HG03457 (cell line): ENCODE data around the gene HDGFL1.

ENCODE experiments used
- ATAC-seq: cut with Tn5 transposase; IDR thresholded peaks from one replicate; pipeline ENCODE4 v1.9.1; 2021; ENCODE audit warnings: moderate number of reproducible peaks; ENCODE audit not compliant: unreplicated experiment

HDGFL1 gene

DNA sequence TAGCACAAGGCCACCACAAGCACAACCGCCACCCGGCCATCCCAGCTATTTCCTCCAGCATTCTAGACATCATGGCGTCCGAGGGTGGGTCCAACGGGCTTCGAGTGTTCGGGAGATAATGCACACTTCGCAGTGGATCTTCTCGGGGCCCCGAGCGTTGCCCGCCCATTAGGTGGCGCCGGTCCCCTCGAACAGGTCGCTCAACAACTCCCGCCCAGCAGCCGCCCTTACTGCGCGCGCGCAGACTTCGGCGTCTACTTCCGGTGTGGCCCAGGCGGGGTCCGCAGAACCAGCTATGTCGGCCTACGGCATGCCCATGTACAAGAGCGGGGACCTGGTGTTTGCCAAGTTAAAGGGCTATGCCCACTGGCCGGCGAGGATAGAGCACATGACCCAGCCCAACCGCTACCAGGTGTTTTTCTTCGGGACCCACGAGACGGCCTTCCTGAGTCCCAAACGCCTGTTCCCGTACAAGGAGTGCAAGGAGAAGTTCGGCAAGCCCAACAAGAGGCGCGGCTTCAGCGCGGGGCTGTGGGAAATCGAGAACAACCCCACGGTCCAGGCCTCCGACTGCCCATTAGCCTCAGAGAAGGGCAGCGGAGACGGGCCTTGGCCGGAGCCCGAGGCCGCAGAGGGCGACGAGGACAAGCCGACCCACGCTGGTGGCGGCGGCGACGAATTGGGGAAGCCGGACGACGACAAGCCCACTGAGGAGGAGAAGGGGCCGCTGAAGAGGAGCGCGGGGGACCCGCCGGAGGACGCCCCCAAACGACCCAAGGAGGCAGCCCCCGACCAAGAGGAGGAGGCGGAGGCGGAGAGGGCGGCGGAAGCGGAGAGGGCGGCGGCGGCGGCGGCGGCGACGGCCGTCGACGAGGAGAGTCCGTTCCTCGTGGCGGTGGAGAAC lies at the start of gene HDGFL1:
TSS of gene HDGFL1 (plus strand) at position 286 of the 904 bp plus-strand sequence. CDS start at position 296, 10 bp downstream.
- ATAC-seq, result no peak

DNA sequence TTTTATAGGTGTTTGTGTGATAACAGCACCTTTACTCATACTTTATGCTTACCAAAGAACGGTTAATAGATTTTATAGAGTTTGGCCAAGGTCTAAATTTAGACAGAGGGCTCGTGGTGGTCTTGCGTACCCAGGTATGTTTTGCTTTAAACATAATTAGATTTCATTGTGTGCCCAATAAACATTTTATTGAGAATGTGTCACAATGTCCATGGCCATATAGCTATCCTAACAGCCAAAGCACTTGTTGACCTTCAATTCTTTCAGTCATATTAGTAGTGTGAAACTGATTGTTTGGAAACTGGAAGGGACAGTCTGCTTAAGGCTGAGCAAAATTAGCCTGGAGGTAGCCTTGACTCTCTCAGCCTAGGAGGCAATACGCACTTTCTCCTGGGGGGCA lies 48.3 kb upstream of the HDGFL1 start:
- ATAC-seq, result no peak

DNA sequence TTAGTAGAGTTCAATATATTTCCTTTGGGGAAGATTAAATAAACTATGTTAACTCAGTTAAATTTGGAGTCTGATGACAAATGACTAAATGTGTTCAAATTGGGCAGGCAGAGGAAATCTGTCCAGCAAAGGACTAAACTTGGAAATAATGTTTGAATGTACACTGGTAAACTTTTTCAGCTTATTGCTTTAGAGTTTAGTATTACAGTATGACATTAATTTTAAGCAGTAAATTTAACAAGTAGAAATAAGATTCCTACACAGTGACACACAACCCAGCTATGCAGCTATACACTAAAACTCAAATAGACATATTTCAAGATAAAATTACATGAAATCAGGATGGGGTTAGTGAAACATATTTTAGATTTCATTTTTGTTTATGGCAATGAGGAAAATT lies 42.6 kb upstream of the HDGFL1 start:
- ATAC-seq, result no peak

DNA sequence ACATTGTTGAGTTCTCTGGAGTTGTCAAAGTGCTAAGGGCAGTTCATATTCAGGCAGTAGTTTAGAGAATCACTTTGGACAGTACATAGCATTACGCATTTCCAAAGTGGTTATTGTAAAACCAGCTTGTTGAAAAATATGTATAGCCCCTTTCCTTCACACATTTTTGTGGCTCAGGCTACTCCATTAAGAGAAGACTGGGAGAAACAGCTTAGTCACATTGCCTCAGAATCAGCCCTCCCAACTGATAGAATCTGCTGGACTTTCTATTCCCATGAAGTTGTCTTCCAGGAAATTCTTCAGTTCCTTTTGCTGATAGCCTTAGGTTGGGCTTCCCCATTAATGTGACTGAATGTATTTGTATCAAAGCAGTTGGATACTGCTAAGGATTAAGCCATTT lies 39.5 kb upstream of the HDGFL1 start:
- no peak for ATAC-seq

DNA sequence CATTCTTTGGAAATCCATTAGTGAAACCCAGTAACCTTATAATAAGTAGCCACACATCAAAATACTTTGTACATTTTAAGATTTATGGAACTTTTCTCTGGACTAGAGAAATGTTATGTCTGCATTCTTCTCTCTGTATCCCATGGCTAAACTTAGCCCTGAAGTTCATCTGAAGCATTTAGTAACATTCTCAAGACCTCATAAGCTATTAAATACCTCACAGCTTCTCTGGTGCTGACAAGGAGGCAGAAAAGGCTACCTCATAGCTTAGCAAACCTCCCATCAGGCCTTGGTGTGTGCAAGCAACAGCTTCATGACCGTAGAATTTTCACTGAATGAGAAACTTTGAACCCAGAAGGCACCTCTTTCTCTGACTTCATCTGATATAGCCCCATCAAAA lies 38.9 kb upstream of the HDGFL1 start:
- ATAC-seq, result no peak

DNA sequence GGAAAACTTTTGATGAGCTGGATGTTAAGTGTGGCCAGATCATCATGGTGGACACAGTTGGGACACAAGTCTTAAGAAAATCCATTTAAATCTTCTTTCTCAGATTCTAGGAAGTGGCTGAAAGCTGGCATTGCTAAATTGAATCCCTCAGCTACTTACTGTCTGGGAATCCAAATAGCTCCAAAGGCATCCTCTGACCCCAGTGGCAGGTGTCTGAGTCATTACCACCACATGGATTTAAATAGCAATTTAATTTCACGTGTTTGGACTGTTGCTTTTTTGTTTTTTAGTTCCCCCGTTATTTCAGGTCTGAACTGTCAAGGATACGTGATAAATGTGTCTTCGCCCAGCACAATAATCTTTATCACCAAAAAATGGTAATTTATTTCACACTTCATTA lies 33.2 kb upstream of the HDGFL1 start:
- no peak for ATAC-seq

DNA sequence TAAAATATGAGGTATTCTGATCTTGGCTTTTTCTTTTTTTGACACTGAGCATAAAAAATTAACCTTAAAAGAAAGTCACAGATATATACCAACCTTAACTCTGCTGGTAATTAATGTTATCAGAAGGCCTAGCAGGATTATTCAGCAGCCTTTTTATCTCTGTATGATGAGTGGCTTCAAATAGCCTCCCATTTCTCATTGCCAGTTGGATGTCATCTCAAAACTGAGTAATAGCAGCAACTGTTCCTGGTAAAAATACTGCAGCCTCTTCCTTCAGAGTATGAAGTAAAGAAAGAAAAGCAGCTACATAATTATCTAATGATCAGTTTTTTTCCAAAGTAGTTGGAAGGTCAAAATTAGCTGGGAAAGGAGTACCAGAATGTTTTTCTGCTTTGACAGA lies 24.9 kb upstream of the HDGFL1 start:
- no peak for ATAC-seq

DNA sequence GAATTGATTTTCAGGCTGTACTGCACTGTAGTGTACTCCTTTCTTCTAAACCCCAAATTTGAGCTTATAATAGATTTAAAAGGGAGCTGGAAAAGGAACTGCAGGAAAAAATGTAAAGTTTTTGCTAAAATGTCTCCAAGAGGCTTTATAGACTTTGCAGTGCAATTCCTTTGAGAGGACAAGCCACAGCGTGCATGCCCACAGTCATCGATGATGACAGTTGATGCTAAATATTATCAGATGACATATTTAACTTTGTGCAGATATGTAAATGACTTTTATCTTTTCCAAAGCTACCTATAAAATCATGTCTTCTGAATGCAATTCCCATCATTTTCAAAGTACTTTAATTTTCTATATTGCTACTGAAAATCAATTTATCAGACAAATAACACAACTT lies 24.3 kb upstream of the HDGFL1 start:
- no peak for ATAC-seq

DNA sequence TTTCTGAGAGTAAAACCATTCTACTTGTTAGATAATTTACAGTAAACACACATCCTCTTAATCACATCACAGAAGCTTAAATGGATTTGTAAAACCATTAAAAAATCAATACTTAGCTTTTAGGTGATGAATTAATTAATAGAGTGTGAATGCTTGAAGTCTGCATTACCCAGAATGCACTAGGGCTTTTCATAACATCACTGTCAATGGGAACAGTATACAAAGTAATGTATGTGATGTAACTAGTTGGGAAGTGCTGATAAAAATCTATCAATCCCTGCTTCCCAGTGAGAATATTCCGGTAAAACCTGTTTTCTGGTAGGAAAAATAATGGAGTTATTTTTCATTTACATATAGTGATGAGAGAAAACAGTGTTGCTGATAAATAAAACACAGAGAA lies 23.1 kb upstream of the HDGFL1 start:
- ATAC-seq, result no peak

DNA sequence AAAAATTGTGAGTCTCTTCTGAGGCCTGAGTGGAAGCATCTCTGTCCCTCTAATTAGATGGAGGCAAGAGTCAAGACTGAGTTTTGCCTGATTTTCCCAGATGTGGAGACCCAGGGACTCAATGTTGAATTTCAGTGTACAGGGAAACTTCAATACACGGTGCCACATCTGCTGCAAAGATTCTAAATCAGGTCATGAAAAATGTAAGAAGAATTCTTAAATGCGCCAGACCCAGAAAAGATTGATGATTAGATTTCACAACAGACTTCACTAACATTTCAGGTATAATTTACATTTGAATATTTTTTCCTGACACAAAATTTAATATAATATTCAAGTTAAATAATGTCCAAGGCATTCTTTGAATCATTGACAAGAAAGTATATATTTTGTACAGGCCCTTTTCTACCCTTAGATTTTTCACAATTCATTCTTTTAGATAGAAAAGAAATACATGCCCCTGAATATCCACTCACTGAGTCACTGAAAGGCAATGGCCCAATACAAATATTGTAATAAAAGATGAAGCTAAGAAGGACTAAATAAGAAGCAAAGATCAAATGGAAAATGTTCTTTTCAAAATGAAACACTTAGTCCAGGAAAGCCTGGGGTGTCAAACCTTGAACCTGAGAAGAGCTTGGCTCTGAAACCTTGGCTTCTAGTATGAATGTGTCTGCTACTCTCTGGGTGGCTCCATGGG lies 18.2 kb upstream of the HDGFL1 start:
- ATAC-seq, result no peak

DNA sequence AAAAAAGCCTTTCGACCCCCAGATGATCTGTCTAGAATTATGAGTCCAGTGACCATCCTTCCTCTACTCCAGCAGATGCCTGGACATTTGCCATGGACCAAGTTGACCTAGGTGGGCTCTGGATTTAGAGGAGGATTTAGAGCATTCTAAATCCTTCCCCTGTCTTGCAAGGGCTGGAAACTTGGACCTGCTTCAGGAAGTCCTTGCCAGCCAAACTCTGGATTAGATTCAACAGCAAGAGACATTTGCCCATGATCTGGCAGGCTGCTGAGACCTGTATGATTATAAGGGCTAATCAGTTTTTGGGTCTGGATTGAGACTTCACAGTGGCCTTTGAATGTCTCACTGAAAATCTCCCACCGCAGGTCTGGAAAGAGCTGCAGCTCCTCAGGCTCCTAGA lies 13.1 kb upstream of the HDGFL1 start:
- no peak for ATAC-seq

DNA sequence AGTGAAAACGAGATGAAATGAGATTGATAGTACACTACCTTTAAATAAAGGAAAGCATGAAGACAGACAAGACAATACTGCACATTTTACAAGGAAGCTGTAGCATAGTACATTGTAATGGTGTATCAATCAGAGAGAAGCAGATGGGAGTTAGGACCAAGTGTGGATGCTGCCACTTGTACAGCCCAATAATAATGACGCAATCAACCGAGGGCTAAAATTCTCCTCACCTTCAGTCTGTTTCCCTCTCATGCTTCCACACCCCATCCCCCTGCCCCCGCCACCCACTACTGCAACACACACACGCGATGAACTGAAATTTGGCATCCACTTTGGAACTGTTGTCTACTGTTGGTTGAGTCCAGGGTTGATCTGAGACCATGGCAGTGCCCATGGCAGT lies 12.4 kb upstream of the HDGFL1 start:
- no peak for ATAC-seq

DNA sequence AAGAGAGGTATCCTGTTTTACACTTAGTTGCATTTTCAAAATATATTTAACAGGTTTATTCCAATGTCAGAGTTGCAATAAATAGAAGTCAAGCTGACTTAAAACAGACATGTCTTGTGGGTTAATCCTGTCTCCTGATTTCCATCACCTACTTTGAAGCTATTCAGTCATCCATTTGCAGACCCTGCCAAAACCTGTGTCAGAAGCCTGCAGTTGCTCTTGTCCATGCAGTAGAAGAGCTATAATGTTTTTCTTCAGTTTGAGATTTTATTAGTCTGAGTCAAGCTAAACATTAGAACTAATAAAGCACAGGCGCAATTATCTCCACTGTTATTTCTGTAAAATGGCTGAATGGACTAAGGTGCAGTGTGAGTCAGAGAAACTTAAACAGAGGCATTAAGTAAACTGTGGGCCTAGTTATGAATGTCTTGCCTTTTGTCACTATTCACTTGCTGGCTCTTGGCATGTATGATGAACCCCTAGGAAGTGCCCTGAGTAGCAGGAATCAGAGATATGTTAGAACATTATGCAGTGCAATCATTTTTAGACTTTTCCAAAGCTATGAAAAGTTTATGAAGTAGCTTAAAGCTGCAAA lies 11.0 kb upstream of the HDGFL1 start:
- no peak for ATAC-seq

DNA sequence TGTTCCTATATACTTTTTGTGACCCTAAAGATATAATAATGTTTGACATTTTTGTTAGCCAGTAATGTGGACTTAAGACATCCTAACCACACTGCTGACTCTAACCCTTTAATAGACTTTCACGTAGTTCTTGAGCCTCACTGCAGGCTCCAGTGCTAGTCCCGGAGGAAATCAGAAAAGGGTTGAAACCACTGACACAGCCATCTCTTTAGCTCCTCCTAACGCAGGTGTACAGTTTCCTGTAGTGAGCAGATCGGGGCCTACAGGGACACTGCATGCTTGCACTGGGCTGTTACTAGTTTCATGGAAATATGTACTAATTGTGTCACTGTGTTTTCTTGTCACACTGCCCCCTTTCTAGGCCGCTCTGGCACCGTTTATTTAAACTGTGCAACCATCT lies 512 bp upstream of the HDGFL1 start:
- no peak for ATAC-seq

DNA sequence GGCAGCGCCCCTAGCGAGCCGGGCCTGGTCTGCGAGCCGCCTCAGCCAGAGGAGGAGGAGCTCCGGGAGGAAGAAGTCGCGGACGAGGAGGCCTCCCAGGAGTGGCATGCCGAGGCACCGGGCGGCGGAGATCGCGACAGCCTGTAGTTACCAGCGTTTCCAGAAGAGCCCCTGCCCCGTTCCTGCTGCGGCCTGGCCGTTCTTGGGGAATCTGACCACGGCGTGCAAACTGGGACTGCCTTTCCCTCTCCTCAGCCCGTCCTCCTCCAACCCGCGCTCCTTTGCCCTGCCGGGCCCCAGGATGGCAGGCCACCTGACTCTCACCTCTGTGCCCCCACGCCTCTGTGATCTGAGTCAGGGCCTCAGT lies 802 bp downstream of the HDGFL1 start:
- no peak for ATAC-seq

DNA sequence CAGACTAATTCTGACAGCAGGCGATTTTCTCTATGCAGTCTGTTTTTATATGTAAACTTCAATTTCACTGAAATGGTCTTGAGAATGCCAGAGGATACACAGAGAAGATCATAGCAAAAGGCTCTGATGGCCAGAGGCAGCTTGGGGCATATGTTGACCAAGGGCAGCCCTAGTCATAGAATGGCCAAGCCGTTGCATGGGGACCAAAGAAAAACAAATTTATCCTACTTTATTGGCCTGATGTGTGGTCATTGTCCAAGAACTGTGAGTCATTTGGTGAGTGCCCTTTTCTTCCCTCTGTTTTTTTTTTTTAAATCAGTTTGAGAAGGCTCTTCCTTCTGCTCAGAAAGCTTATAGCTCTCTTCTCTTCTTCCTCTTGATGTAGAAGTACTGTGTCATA lies 5.8 kb downstream of the HDGFL1 start:
- ATAC-seq, result no peak

DNA sequence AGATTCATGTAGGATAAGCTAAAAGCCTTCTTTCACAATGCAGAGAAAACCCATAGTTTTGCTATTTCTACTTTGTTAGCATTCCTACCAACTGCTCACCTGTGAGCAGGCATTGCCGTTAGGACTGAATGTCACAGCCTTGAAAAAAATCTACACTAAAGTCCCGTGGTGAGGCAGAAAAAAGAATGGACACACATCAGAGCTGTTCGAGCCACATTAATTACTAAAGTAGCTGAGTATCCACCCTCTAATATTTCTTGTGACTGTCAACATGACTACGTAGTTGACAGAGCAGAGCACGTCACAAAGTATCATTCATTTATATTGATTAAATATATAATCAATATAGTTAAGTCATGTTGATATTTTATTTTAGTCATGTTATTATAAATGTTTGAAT lies 10.1 kb downstream of the HDGFL1 start:
- no peak for ATAC-seq

DNA sequence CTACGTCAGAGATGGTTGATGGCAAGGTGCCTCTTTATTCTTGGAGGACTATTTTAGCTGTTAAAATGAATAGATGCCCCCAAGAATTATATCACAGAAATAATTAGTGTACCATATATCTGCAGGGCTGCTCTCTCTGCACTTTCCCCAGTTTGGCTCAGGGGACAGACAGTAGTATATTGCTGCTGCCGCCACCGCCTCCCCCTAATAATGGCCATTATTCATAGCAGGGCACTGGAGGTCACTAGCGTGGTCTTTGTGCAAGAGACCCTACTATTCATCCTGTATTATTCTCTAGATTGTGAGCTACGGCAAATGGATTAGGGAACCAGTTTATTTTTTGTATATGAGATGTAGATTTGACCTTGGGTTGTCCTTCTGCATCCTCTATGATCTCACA lies 11.0 kb downstream of the HDGFL1 start:
- ATAC-seq, result no peak

DNA sequence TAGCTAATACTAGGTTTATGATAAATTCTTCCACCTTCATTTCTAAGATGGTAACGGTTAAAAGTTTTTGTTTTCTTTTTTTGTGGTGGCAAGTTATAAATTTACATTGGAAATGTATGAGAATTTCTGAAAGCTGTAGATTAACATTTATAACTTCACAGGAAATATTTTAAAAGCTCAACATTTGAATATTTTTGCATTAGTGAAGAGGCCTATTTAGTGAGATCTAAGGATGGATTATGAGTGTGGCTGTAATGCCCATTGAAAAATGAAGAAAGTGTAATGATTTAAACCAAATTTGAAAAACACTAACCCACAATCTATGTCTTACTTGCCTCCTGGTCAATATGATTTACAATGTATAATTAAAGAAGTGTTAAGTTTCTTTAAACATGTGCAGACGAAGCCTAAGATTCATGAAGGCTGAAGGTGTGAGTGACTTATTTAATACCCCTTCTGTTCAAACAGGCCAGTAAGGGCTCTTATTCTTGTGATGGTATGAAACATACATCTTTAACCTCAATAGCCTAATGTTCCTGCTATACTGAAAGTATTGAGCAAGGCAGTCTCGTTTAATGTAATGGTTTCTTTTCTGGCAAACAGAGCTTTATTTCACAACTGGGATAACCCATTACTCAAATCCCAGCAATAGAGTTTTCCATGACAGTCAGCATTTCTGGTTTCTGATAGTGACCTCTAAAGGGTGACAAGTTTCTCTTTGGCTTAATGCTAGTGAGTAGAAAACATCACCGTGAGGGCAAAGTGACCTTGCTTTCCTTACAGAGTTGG lies 13.2 kb downstream of the HDGFL1 start:
- ATAC-seq, result no peak

DNA sequence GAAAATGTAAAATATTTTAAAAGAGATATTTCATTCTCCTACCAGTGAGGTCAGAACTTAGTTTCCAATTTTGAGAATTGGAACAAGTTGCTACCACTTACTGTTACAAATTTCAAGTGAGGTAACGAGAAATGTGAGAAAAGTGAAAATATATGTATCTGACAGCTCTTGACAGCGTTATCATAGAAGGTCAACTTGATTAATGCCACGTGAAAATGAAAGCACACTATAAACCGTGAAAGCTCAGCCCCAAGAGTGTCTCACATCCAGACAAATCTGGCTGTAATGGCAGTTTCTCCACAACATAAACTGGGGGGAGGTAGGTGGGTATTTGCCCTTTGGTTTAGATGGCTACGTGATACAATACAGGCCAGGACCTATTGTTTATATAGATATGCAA lies 13.9 kb downstream of the HDGFL1 start:
- ATAC-seq, result no peak

DNA sequence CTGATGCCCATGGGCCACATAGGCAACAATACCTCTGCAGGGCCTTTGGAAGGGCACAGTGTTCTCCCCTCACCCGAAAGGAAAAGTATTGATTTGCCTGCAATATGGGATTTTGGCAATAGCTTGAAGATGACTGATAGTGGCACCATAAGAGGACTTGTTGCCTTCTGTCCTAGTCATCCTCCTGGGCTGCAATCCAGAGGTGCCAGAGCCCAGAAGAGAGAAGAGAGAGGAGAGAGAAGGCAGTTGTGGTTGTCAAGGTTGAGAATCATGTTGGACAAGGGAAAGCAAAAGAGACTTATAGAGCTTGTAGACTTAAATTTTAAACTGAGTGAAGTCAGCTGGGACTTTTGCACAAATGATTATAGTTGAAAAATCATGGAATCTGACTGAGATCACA lies 14.6 kb downstream of the HDGFL1 start:
- ATAC-seq, result no peak
